ENCODE measurements around the gene TBC1D10A. TPM values are rescaled to one million over a fixed set of nuclear protein-coding genes. Genes with fewer than 3 reads are reported as not detected.

Gene TBC1D10A, protein sequence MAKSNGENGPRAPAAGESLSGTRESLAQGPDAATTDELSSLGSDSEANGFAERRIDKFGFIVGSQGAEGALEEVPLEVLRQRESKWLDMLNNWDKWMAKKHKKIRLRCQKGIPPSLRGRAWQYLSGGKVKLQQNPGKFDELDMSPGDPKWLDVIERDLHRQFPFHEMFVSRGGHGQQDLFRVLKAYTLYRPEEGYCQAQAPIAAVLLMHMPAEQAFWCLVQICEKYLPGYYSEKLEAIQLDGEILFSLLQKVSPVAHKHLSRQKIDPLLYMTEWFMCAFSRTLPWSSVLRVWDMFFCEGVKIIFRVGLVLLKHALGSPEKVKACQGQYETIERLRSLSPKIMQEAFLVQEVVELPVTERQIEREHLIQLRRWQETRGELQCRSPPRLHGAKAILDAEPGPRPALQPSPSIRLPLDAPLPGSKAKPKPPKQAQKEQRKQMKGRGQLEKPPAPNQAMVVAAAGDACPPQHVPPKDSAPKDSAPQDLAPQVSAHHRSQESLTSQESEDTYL
- polyA plus RNA-seq (2012; ENCODE audit: insufficient read depth, insufficient read length), result 24.0 TPM

DNA sequence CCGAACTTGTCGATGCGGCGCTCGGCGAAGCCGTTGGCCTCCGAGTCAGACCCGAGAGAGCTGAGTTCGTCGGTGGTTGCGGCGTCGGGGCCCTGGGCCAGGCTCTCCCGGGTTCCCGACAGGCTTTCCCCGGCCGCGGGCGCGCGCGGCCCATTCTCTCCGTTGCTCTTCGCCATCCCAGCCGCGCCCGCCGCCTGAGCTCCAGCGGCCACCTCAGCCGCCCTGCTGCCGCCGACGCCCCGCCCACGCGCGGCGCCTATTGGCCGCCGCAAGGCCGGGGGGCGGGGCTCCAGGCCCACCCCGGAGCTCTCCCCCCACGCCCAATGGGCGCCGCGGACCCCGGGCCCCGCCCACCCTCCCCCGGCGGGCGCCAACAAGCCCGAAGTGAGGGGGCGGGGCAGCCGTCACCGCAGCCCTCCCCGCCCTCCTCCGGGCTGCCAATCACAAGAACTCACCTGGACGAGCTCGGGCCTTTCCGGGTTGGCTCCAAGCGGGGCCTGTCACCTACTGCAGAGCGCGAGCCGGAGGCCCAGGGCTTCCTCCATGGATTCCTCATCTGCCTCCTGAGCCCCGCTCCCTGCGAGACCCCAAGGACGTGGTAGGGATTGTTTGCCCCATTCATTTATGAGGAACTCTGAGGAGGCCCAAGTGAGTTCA is at the start of gene TBC1D10A:
TBC1D10A (minus strand) TSS at position 236 of the 657 bp plus-strand sequence; CDS start at position 176, 60 bp downstream.
- H3K4me3 ChIP-seq (ENCODE audit: low read length), result peak within 1 kb of the TSS; percentile 75
- DNase-seq (ENCODE audit: low read depth, low spot score), result peak; percentile 89

DNA sequence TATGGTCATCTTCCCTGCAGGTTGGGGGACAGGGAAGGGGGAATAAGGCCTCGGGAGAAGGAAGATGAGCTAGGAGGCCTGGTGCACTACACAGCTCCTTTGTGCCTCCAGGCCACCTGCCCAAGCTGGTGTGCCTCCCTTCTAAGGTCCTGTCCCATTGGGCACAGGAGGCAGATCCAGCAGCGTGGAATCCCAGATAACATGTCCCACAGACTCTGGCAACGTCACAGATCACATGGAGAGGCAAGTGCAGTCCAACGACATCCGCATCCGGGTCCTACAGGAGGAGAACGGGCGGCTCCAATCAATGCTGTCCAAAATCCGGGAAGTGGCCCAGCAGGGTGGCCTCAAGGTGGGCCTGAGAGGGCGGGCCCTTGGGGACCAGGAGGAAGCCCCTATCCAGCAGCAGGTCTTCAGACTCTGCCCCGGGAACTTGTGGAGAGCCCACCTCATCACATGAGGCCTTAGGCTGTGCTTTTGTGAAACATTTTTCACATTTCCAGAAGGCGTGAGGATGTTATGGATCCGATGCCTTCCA is 48.6 kb upstream of the TBC1D10A start:
- H3K4me3 ChIP-seq (ENCODE audit: low read length), result no peak overlapping the region
- DNase-seq (ENCODE audit: low read depth, low spot score), result no peak

DNA sequence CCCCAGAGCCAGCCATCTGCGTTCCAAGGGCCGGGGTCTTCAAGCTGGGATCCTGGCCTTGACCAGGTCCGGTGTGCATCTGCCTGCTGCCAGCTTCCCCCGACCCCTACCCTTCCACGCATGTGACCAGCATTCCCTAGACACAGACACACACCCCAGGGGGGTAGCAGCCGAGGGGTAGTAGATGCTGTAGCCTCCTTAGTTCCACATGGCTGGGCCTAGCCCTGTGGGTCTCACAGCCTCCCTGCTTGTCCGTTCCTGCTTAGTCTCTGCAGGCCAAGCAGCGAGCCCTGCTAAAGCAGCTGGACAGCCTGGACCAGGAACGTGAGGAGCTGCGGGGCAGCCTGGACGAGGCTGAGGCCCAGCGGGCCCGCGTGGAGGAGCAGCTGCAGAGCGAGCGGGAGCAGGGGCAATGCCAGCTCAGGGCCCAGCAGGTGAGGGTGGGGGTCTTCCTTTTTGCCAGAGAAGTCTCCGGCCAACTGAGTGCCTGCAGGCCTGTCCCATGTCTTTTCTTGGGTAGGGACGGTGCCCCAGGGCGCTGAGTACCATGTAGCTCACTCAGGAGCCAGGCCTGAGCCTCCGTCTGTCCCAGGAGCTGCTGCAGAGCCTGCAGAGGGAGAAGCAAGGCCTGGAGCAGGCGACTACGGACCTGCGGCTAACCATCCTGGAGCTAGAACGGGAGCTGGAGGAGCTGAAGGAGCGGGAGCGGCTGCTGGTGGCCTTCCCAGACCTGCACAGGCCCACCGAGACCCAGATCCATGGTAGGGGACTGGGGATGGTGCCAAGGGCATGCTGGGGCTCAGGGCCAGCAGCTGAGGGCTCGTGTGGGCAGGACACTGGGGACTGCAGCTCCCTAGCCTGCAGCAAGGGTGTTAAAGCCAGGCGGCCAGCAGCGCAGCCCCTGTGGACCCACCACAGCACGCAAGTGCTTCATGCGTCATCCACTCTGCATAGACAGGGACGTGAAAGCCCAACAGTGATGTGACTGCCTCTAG is 46.9 kb upstream of the TBC1D10A start:
- no peak for DNase-seq (ENCODE audit: low read depth, low spot score)
- no peak overlapping the region for H3K4me3 ChIP-seq (ENCODE audit: low read length)

DNA sequence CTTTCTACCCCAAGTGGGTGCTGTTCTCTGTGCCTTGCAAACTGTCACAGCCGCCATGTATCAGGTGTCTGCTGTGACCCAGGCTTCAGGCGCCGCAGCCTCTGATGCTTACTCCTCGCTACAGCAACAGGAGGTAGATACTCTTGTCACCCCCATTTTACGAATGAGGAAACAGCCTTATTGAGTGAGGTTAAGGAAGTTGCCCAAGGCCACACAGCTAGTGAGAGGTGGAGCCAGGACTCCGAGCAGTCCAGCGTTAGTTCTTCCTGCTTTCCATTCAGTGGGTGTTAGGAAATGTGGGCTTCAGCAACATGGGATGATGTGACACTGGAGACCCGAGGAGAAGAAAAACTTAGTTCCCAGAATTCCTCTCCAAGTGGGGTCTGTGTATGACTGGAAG is 46.2 kb upstream of the TBC1D10A start:
- H3K4me3 ChIP-seq (ENCODE audit: low read length), result no peak overlapping the region
- DNase-seq (ENCODE audit: low read depth, low spot score), result no peak

DNA sequence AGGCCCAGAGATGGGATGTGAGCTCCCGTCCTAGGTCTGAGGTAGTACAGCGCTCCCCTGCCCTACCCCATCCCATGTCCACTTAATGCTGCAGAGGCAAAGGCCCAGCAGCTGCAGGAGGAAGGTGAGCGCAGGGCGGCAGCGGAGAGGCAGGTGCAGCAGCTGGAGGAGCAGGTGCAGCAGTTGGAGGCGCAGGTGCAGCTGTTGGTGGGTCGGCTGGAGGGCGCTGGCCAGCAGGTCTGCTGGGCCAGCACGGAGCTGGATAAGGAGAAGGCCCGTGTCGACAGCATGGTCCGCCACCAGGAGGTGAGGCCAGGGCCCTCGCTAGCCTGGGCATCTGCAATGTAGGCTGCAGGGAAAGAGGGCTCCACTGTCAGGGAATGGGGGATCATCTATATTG is 45.2 kb upstream of the TBC1D10A start:
- H3K4me3 ChIP-seq (ENCODE audit: low read length), result no peak overlapping the region
- no peak for DNase-seq (ENCODE audit: low read depth, low spot score)

DNA sequence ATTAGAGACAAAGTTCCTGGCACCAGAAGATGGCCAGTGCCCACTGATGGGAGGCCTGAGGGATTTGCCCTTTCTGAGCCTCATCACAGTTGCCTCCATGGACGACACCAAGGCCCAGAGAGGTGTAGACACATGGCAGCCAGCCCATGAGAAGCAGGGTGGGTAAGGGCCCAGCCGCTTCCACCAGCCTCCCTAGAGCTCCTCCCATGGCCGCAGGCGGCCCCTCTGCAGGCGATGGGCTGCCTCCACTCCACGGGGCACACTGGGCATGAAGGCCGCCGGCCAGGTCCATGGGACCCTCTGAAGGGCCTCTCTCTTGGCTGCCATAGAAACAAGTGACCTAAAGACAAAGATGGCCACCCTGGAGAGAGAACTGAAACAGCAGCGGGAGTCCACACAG is 44.6 kb upstream of the TBC1D10A start:
- no peak overlapping the region for H3K4me3 ChIP-seq (ENCODE audit: low read length)
- no peak for DNase-seq (ENCODE audit: low read depth, low spot score)

DNA sequence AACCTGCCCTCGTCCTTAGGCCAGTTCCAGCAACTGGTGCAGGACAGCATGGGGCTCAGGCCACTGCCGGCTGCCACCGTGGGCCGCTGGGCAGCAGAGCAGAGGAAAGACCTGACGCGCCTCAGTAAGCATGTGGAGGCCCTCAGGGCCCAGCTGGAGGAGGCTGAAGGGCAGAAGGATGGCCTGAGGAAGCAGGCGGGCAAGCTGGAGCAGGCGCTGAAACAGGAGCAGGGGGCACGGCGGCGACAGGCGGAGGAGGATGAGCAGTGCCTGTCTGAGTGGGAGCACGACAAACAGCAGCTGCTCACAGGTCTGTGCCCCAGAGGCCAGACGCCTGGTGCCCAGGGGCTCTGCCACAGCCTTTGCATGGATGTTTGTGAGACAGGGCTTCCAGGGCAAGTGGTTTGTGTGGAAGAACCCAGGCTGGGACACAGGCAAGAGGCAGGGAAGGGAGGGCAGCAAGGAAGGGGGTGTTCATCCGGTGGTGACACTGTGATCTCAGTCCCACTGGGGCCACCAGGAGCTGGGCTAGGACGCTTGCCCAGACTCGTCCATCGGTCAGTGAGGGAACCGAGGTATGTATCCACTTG is 44.0 kb upstream of the TBC1D10A start:
- no peak for DNase-seq (ENCODE audit: low read depth, low spot score)
- no peak overlapping the region for H3K4me3 ChIP-seq (ENCODE audit: low read length)

DNA sequence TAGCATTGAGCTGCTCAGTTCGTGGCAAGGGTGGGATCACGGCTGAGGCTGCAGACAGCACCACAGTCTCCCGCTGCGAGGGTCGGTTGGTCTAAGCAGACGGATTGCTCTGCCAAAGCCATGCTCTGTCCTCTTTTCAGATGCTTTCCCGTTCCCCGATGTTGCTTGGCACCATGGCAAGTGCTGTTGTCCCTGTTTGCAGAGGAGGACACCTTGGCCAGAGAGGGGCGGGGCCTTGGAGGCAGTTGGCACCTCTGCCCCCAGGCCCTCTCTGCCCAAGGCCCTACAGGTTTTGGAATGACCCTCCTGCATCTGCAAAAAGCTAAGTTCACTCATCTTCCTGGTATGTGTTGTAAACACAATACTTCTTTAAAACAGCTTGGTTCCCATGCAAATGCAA is 41.7 kb upstream of the TBC1D10A start:
- DNase-seq (ENCODE audit: low read depth, low spot score), result no peak
- no peak overlapping the region for H3K4me3 ChIP-seq (ENCODE audit: low read length)

DNA sequence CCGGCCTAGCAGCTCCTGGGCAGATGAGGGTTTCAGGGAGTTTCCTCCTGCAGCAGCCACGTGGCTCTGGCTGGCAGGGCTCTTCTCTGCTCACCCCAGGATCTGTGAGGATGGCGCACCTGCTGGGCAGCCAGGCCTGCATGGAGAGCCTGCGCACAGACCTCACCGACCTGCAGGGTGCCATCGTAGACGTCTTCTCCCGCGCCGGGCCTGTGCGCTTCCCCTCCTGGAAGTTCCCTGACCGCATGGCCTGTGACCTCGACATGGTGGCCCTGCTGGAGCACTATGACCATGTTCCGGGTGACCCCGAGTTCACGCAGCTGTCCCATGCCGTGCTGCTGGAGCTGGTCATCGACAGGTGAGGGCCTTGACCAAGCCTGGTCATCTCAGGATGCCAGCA is 39.1 kb upstream of the TBC1D10A start:
- no peak overlapping the region for H3K4me3 ChIP-seq (ENCODE audit: low read length)
- DNase-seq (ENCODE audit: low read depth, low spot score), result no peak

DNA sequence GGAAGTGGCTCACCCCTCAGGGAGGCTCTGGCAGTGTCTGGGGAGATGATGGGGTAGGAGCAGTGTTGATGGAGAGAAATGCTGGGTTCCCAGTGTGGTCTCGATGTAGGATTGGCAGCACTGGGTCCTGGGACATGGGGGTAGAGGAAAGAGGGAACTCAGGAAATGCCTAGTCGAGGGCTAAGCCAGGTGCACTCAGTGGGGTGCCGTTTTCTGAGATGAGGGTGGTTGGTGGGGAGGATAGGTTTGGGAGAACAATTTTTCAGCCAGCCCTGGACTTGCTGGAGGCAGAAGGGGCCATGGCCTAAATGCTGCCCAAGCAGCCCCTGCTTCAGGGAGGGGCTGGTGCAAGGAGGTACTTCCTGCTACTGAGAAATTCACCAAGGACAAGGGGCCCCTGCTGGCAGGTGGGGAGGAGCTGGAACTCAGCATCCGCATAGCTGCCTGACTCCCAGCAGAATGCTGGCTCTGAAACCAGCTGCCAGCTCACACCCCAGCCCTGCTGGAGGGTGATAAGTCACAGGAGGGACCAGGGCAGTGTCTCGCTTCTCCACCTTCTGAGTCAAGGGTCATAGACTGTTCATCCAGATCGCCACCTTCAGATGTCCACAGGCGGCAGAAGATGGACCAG is 36.0 kb upstream of the TBC1D10A start:
- no peak for DNase-seq (ENCODE audit: low read depth, low spot score)

DNA sequence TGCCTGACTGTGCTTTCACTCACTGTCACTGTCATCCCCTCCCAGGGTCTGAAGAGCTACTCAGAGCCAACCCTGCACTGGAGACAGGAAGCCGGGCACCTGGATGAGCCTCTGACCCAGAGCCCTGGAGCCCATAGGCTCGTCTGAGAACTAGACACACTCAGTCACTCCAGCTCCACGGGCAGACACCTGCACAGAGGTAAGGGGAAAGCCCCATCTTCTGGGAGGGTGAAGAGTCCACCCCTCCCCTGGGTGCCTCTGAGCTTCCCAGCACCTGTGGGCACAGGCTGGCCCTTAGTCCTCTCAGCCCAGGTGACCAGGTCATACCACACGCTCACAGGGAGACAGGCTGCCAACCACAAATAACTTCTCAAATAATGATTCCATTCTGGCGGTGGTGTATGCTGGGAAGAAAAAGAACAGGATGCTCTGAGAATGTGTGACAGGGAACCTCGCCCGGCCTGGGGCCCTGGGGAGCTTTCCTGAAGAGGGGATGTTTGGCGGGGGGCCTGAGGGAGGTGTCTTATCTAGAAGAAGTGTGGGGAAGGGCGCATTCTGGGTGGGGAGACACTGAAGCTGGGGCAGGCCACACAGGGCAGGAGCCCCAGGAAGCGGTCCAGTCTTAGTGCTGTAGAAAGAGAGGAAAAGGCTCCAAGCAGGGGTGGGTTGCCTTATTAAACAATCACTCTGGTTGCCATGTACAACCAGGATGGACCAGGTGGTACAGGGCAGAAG is 35.3 kb upstream of the TBC1D10A start:
- peak; percentile 11 for DNase-seq (ENCODE audit: low read depth, low spot score)
- H3K4me3 ChIP-seq (ENCODE audit: low read length), result no peak overlapping the region

More for the DNA sequence above, 36.0 kb upstream of the TBC1D10A start:
- no peak overlapping the region for H3K4me3 ChIP-seq (ENCODE audit: low read length)

DNA sequence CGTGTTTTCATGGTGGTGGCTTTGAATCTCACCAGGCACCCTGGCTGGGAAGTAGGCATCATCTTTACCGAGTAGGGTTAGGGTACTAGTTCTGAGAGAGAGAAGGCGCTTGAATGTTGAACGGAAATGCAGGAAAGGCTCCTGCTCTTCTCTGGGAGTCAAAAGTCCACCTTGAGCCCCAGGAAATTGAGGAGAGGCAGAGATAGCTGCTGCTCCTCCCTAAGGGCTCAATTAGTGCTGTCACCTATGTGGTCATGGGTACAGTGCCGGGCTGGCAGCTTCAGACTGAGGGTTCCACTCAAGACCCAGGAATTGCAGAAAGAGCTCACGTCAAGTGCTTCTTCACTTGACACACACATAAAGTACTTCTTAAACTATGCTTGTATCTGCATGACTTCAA is 31.8 kb upstream of the TBC1D10A start:
- H3K4me3 ChIP-seq (ENCODE audit: low read length), result no peak overlapping the region
- DNase-seq (ENCODE audit: low read depth, low spot score), result no peak

DNA sequence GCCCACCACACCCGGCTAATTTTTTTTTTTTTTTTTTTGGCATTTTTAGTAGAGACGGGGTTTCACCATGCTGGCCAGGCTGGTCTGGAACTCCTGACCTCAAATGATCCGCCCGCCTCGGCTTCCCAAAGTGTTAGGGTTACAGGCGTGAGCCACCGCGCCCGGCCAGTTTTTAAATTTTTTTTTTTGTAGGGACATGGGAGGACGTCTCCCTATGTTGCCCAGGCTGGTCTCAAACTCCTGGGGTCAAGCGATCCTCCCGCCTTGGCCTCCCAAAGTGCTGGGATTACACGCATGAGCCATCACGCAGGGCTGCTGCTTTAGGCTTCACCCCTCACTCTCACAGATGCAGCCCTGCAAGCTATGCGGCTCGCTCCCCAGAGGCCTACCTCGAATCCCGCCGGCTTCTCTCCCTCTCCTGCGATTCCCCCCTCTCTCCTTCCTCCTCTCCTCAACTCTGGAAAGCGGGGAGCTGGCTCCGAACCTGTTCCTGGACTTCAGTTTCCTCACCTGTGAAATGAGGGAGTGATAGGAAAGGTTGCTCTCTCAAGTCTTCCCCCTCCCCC is 31.0 kb upstream of the TBC1D10A start:
- no peak overlapping the region for H3K4me3 ChIP-seq (ENCODE audit: low read length)
- DNase-seq (ENCODE audit: low read depth, low spot score), result no peak

DNA sequence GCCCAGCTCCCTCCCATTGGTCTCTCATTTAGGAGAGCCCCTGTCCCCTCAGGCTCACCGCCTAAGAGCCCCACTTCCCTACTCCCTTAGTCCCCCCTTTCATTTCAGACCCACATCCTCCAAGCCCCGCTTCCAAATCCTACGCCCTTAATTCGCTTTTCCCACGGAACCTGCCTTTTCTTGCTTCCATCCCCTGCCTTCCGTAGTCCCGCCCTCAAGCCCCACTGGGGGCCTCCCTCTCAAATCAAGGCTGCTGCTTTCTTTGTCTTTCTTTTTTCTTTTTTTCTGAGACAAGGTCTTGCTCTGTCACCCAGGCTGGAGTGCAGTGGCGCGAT is 30.5 kb upstream of the TBC1D10A start:
- peak; percentile 11 for DNase-seq (ENCODE audit: low read depth, low spot score)
- peak overlapping the region; percentile 66 for H3K4me3 ChIP-seq (ENCODE audit: low read length)

DNA sequence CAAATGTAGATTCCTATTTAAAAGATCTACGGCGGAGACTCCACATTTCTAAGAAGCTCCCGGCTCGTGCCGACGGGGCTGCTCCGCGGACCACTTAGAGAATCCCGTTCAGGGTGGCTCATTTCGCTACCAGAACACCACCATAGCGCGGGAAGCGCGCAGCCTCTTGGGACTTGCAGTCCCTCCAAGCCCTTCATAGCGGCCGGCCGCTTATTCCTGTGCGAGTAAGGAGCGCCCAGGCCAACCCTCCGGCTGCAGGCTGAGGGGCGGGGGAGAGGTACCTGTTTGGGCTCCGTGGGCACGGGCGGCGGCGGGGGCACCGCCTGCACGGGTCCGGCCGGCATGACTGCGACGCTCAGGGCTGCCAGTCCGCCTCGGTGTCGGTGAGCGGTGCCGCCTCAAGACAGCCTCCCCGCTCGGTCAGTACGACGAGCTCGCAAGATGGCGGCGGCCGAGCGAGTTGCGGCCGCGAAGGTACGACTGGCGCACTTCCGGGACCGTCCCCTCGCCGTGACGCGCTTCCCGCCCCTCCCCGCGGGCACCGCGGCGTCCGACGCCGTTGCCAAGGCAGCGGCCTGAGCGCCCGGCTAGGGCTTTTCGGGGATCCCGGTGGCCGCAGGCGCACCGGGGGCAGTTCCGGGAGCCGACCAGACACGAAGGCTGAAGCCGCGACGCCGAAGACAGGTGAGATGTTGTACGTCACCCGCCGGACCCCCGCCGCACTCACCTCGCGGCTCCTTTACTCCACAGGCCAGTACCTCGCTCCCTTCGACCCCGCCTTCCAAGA is 29.9 kb upstream of the TBC1D10A start, which contains the start of the genes CCDC157 and SF3A1:
CCDC157 (plus strand) TSS at position 559 of the 787 bp plus-strand sequence. CDS start 8,994 bp downstream, outside the sequence.
SF3A1 (minus strand) TSS at position 446 of the 787 bp plus-strand sequence; CDS start at position 344, 102 bp downstream.
- H3K4me3 ChIP-seq (ENCODE audit: low read length), result peak within 1 kb of the TSS; percentile 66
- DNase-seq (ENCODE audit: low read depth, low spot score), result peak; percentile 62

DNA sequence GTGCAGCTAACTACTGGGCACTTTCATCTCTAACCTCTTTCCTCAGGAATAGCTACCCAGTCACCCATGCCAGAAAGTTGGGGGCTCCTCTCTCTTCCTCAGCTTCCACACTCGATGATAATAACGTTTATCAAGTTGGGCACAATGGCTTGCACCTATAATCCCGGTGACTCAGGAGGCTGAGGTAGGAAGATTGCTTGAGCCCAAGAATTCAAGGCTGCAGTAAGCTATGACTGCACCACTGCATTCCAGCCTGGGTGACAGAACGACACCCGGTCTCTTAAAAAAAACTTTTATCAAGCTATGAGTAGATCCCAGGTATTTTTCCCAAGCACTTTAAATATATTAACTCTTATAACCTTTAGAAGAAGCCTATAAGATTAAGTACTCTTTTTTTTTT is 27.9 kb upstream of the TBC1D10A start:
- H3K4me3 ChIP-seq (ENCODE audit: low read length), result no peak overlapping the region
- DNase-seq (ENCODE audit: low read depth, low spot score), result no peak

All from Jurkat, Clone E6-1 (cell line).